Activated CD4-positive, alpha-beta T cell treated with anti-CD3 and anti-CD28 coated beads for 24 hours (primary cell): ENCODE results near the gene CLCA4.
"Not testable (repeated sequence)": the region's sequence is repeated elsewhere in the genome, so short reads cannot be mapped to it uniquely, and the experiment has no call there.

Experiments used
- DNase-seq, 2 donors: peaks; one replicate each; pipeline ENCODE4 v3.0.0-alpha.2; 2020; ENCODE audit warnings: low read depth in 2 of 2

Gene CLCA4

DNA sequence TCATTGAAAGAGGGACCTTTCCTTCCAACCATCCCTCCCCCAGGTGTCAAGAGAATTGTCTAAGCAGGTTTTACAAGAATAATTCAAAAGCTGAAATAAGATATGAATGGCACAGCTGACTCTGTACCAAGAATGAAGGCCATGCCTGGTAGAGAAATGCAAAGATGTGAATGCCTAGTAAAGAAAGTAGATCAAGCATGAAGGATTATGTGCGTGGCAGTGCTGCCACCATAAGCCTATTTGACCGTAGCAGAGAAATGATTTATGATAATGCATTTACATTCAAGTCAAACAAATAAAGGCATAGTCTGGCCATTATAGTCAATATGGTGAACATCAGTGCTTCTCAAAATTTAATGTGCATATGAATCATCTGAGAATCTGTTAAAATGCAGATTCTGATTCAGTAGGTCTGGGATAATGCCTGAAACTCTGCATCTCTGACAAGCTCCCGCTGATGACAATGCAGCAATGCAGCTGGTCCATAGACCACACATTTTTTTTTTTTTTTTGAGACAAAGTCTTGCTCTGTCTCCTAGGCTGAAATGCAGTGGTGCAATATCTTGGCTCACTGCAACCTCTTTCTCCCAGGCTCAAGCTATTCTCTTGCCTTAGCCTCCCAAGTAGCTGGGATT, 16.6 kb upstream of the CLCA4 start:
- no peak for DNase-seq

DNA sequence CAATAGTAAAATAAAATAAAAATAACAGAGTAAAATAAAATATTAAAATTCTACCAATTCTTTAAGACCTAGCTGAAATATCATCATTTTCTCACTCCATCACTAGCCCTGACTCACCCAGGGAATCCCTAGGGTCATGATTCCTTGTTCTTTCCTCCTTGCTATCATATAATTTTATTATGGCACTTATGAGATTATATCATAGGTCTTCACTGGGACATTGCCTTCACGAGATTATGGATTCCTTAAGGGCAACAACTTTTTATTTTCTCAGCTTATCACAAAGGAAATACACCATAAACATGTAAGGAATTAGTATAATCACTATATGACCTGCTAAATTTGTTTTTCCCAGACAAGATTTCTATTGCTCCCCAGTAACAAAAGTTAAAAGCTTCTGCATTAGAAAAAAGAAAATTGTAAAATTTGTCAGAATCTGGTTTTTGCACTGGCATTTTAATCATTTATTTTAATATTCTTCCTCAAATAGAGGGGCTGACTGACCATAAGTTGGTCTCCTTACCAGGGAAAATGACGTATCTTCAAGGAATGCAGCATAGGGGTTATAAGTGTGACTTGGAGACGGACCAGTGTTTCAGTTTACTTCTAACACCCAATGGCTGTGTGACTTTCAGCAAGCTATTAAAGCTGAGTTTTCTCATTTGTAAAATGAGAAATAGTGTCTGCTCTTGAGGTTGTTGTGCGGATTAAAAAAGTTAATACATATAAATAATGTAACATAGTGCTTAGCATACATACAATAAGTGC, 8.8 kb upstream of the CLCA4 start:
- no peak for DNase-seq

DNA sequence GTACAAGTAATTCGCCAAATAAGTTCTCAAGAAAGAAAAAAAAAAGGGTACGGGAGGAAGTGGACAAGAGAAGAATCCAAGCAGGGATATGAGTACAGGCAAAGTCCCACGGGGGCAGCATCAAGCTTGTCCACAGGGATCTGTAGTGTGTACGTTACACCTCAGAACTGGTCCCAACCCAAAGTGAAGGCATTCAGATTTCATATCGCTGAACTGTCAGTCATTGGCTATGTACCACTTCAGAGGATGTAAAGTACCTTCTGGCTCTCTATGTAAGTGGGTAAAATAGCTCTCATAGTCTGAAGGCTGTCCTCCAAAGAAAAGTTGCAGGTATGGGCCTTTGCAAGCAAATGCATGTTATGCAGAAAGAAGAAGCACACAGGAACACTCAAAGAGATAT, 8.1 kb upstream of the CLCA4 start:
- DNase-seq: no peak

DNA sequence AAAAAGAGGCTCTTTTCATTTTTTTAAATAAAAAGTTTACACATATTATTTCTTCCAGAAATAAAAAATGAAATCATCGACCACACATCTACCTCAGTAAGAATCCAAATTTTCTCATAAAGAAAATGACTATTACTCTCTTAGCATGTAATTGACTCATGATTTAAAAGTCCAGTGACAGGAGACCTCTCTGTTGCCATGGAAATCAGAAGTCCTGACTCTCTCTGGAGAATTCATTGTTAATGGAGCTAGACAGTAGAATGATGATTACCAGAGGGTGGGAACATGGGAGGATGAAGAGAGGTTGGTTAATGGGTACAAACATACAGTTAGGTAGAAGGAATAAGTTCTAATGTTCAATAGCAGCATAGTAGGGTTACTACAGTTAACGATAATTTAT, 5.0 kb upstream of the CLCA4 start:
- DNase-seq: no peak

DNA sequence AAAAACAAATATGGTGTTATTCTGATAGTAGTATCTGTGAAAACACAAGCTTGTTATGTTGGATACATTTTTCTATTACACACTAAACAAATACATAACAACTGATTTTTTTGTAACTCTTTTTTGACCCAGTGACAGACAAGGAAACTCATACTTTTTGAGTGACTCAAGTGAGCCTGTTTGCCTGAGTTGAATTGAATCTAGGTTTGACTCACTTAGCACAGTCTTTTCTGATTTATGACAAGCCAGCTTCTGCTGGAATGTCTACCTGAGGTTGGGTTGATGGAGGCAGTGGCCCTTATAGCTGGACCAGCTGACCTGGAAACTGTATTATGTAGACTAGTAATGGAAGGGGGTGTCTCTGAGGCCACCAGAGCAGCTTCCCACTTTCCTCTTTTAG, 4.2 kb upstream of the CLCA4 start:
- DNase-seq: no peak

DNA sequence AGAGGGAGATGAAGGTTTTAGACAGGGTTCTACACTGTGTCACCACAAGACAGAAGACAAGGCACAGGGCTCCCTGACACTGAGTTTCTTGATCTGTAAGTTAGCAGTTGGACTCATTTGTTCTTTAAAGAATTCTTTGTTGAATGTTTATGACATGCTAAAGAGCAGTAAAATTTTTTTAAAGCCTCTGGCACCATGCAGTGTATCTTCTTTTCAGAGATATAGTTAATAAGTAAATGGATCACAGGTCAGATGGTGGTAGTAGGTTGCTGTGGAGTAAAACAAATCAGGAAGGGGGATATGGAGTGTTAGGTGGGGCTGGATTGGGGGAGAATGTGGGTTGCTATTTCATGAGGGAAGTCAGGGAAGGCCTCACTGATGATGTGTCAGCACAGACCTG, 2.0 kb downstream of the CLCA4 start:
- no peak for DNase-seq

DNA sequence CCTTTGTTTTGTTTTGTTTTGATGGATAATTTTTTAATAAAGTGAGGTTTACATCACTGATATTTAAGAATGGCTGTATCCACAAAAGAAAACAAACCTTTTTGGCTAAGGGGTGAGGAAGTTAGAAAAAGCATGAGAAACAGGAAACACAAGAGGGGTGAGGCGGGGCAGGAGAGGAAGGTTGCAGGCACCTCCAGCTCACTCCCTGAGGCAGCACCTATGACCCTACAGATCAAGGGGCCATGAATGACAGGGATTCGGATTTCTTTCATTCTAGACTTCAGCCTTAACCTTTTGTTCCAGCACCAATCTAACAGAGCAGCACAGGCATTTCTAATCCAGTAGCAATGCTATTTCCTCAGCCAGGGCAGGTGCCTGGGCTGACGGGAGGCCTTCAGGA, 4.4 kb downstream of the CLCA4 start:
- no peak for DNase-seq

DNA sequence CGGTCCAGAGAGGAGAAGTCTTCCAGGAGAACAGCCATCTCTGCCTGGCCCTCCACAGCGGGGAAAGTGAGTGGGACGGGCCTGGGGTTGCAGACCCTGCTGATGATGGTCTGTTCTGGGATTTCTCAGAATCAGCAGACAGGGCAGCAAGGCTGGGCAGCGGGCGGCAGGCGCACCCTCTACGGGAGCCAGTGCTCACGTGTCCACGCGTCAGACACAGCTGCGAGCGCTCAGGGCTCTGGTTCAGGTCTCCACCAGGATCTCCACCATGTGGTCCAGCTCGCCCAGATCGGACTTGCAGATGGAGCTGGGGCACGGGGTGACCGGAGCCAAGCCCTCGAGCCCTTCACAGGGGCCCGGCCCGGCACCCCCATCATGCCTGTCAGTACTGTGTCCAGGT, 5.5 kb downstream of the CLCA4 start:
- no peak for DNase-seq

DNA sequence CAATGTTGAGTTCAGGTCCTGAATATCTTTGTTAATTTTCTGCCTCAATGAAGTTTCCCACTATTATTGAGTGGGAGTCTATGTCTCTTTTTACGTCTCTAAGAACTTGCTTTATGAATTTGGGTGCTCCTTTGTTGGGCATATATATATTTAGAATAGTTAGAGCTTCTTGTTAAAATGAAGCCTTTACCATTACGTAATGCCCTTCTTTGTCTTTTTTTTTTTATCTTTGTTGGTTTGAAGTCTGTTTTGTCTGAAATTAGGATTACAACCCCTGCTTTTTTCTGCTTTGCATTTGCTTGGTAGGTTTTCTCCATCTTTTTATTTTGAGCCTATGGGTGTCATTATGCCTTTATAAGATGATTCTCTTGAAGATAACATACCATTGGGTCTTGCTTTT, 10.9 kb downstream of the CLCA4 start:
- no peak for DNase-seq

DNA sequence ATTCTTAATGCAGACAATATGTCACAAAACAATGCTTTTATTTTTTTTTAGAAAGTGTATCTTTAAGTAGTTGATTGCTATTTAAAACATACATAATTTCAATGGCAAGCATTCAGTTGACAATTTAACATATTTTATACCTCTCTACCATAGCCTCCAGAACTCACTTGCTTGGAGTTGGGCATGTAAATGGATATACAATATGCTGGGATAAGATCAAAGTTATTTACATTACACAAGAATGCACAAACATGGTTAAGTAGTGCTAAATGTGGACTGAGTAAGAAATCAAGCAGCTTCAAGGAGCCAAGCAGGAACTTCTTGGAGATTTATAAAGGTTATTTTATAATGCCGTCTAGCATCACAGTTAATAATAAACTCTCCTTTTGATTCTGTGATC, 17.0 kb downstream of the CLCA4 start:
- no peak for DNase-seq

DNA sequence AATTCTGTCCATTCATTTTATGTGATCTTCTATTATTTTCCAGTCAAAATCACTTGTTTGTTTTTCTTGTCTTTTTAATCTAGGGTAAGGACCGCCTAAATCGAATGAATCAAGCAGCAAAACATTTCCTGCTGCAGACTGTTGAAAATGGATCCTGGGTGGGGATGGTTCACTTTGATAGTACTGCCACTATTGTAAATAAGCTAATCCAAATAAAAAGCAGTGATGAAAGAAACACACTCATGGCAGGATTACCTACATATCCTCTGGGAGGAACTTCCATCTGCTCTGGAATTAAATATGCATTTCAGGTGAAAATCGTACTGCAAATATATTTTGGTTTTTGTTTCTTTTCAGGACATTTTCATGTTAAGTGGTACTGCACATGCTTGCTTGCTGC, 20.5 kb downstream of the CLCA4 start:
- DNase-seq: no peak

DNA sequence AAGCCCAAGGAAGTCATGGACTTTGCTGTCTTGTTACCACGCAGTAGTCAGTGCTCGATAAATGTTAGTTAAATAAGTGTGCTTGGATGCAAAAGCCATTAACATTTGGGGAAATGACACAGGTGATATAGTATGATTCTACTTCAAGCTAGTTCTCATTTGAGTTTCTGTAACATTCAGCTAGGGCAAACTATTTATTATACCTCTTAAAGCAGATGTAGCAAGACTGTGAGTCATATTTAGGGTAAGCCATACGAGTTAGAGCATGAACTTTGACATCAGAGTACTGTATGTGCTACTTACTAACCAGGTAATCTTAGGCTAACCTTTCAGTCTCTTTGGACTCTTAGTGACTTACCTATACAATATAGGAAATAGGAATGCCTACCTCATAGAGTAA, 21.0 kb downstream of the CLCA4 start:
- no peak for DNase-seq

DNA sequence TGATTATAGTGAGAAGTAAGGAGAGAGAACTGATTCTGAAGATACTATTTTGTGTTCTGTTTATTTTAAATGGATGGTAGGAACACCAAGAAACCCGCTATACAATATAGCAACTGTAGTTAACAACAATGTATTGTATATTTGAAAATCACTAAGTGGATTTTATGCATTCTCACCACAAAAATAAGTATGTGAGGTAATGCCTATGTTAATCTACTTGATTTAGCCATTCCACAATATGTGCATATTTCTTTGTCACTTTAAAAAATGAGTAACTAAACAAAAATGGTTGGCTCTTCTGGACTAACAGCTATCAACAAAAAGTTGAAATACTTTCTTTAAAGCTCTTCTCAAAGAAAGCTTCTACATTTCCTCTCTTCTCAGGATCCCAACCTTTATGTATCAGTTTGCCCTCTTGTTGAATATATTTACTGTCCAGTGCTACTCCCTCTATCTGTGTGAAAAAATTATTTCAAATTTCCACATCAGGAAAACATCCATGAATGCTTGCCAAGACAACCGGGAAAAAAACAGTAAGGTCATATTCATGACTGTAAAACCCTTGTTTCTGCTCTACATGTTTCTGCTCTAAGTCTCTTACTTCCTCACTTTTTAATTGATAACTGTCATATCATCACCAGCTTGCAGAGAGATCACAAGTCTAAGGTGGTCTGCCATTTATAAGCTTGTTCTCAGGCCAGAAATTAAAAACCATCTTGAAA, 27.0 kb downstream of the CLCA4 start:
- no peak for DNase-seq

DNA sequence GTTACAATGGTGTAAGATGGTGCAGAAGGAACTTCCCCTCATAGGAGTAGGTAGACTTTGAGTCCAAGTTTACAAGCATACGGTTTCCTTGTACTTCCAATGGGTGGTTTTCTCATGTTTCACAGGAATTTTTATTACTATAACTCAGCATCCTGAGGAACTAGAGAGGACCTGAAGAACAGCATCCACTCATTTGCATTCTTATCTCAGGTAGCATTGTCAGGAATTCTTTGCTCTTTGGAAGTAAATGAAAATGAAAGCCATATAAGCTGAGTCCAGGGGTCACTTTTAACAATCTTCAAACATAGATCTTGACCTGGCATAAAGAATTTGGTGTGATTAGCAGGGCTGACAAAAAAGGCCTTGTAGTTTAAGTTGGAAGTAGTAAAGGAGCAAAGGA, 34.4 kb downstream of the CLCA4 start:
- no peak for DNase-seq

DNA sequence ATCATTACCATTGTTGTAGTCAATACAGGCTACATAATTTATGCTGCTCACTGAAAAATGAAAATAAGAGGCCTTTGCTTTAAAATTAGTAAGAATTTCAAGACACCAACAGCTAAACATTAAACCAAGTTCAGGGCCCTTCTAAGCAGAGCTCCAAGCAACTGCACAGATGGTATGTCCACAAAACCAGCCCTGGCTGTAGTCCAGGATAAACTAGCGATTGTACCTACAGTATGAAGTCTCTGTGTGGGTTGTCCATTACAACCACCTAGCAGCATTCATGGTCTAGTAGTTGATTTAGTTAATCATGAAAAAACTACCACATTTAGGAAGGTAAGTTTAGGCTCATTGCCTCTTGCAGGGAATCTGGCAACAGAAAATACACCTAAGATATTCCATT, 35.3 kb downstream of the CLCA4 start:
- no peak for DNase-seq

DNA sequence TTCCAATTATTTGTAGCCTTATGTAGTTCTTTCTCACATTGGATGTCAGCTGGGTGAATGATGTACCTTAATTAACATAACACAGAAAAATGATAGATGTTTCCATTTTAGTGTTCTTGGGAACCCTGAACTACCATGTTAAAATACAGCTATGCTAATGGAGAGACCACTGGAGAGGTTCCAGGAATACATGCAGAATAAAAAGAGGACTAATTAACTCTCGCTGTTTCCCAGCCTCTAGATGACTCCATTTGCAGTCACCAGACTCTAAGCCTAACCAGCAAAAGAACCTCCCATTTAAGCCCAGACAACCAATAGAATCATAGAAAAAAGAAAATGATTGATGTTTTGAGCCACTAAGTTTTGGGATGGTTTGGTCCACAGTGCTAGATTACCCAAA, 36.2 kb downstream of the CLCA4 start:
- DNase-seq: no peak

DNA sequence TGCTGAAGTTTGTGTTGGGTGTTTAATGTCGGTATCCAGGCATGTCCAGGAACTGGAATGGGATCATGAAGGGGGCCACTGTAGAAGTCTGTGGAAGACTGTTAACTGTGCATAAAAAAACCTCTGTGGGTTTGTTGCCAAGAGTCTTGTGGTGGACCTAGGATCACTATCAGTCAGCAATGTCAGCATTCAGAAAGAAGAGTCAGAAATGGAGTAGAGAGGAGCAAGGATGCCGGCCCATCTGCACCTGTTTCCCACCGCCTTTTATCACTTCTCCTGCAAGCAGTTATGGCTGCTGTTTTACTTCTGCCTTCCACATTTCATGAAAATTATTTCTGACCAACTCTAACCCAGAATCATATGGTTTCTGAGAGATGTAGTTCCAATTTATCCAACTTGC, 36.7 kb downstream of the CLCA4 start:
- DNase-seq: no peak

DNA sequence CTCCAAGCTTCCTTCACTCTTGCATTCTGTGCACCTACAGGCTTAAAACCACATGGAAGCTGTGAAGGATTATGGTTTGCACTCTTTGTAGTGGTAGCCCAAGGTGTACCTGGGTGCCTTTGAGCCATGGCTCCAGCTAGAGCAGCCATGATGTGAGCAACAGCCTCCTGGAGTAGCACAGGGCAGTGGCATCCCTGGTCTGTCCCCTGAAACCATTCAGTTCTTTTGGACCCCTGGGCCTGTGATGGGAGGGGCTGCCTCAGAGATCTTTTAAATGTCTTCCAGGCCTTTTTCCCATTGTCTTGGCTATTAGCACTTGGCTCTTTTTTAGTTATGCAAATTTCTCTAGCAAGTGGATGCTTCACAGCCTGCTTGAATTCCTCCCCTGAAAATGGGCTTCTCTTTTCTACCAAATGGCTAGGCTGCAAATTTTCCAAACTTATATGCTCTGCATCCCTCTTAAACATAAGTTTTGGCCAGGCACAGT, 47.4 kb downstream of the CLCA4 start:
- DNase-seq: no peak

DNA sequence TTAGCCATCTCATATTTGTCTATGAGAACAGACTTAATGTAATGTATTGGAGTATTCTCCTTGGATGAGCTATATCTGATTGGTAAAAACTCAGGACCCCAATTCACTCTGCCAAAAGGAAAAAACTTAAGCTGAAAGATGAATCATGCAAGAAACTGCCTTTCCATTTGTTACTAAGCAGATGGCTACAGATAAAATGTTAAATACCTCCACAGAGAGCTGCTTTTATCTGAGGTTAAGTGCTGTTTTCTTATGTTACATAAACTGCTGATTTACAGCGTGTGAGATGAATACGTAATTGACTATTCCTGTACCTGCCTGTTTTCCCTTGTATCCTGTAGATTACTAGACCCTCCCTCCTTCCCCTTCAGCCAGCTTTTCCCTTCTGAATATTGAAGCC, 49.3 kb downstream of the CLCA4 start:
- DNase-seq: no peak

DNA sequence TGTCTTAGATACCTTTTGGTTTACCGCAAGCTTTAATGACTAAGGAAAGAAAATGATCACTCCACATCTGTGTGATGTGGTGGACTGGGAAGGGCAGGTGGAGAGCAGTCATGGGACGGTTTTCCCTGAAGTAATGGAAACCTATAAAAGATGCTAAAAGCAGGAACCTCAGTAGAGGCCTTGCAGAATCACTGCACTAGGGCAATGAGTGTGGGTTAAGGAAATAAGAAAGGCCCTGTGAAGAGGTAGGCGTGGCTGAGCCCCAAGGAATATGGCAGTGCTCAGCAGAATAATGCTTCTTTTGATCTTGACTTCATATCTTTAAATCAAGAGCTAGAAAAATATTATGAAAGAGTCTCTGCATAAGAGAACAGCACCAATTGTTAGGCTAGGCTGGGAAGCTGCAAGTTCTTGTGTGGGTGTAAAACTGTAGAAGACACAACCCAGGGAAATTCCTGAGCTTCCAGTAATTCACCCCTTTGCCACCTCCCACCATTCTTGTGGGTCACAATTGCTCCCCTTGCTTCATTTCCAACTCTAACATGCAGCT, 49.9 kb downstream of the CLCA4 start:
- DNase-seq: no peak

DNA sequence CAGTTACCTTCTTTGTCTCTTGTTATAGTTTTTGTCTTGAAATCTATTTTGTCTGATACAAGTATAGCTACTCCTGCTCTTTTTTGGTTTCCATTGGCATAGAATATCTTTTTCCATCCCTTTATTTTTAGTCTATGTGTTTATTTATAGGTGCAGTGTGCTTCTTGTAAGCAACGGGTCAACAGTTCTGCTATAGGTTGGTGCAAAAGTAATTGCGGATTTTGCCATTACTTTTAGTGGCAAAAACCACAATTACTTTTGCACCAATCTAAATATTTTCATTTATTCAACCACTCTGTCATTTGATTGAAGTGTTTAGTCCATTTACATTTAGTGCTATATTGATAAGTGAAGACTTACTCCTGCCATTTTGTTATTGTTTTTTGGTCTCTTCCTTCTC, 59.2 kb downstream of the CLCA4 start:
- not testable (repeated sequence) for DNase-seq

DNA sequence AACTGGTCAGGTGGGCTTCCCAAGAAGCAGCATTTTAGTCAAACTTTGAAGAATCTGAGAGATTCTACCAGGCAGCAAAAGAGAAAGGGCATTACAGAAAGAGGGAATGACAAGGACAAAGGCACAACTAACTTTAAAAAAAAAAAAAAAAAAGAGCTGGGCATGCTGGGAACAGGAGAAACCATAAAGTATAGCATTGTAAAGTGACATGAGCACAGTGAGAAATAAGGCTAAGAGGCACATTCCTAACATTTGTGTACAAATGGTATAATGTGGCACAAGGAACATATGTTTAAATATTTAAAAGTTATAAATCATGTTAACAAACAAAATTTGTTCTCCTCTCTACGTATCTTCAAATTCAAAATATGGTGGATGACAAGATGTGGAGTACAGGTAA, 69.6 kb downstream of the CLCA4 start:
- DNase-seq: no peak

DNA sequence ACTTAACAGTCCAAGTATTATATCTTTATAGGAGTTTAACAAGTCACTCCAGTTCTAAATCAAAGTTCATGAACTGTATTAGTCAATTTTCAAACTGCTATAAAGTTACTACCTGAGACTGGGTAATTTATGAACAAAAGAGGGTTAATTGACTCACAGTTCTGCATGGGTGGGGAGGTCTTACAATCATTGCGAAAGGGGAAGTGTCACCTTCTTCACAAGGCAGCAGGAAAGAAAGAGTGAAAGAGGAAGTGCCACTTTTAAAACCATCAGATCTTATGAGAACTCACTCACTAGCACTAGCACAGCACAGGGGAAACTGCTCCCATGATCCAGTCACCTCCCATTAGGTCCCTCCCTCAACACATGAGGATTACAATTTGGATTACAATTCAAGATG, 70.0 kb downstream of the CLCA4 start:
- DNase-seq: no peak
